ENCODE data around the gene PLOD3.

GRCh38 chr7:101159696-101160674, 57.4 kb downstream of the PLOD3 start:
- TF ChIP-seq CTCF (IDR thresholded peaks at IDR 0.05) (no peak), JUN (CRISPR knock-in tag; IDR thresholded peaks at IDR 0.05) (no peak), HMGXB4 (CRISPR knock-in tag; IDR thresholded peaks at IDR 0.05) (no peak), PREB (CRISPR knock-in tag; IDR thresholded peaks at IDR 0.05; ENCODE audit: borderline replicate concordance) (no peak)

All from WTC11 (cell line).